Activated T-helper 2 cell treated with anti-CD3 and anti-CD28 coated beads, Interferon-gamma antibody, Interleukin-2, Interleukin-4, amounts not matched to agents 10 μg/mL and 5 μg/mL and 100 μg/mL, durations not matched to agents 14 hours and 24 hours and 36 hours (primary cell): ENCODE measurements around the gene KLHL22. TPM values are rescaled to one million over a fixed set of nuclear protein-coding genes. Genes with fewer than 3 reads are reported as not detected.
"Not testable (repeated sequence)": the region's sequence is repeated elsewhere in the genome, so short reads cannot be mapped to it uniquely, and the experiment has no call there.

Source experiments
- DNase-seq: peaks from one replicate; pipeline ENCODE4 v3.0.0; 2021; ENCODE audit warnings: low spot score
- H3K27ac Mint-ChIP-seq: one replicate; pipeline ENCODE4 v1.8.0; 2021; ENCODE audit warnings: mixed read lengths
- H3K27me3 Mint-ChIP-seq: one replicate; pipeline ENCODE4 v1.8.0; 2021; ENCODE audit warnings: low read depth, mixed read lengths
- H3K36me3 Mint-ChIP-seq: one replicate; pipeline ENCODE4 v1.8.0; 2021; ENCODE audit warnings: low read depth, mixed read lengths
- H3K4me1 Mint-ChIP-seq: one replicate; pipeline ENCODE4 v1.8.0; 2021; ENCODE audit warnings: low read depth, mixed read lengths
- H3K4me3 Mint-ChIP-seq: one replicate; pipeline ENCODE4 v1.8.0; 2021; ENCODE audit warnings: low read depth, mild to moderate bottlenecking, moderate library complexity, mixed read lengths
- H3K9me3 Mint-ChIP-seq: one replicate; pipeline ENCODE4 v1.8.0; 2021; ENCODE audit warnings: mixed read lengths
- intact Hi-C: fragments of 100-400 bp; cut with micrococcal nuclease; formaldehyde crosslinking; loops from one replicate; pipeline ENCODE4 v1.15.1; 2023
- total RNA-seq: library from RNA; stranded (reverse); gene quantifications from 2 replicates; pipeline ENCODE4 v1.2.3, GENCODE V29; 2022

Gene KLHL22
- total RNA-seq, 1 donor from 2014 or later: 38.0 TPM

DNA sequence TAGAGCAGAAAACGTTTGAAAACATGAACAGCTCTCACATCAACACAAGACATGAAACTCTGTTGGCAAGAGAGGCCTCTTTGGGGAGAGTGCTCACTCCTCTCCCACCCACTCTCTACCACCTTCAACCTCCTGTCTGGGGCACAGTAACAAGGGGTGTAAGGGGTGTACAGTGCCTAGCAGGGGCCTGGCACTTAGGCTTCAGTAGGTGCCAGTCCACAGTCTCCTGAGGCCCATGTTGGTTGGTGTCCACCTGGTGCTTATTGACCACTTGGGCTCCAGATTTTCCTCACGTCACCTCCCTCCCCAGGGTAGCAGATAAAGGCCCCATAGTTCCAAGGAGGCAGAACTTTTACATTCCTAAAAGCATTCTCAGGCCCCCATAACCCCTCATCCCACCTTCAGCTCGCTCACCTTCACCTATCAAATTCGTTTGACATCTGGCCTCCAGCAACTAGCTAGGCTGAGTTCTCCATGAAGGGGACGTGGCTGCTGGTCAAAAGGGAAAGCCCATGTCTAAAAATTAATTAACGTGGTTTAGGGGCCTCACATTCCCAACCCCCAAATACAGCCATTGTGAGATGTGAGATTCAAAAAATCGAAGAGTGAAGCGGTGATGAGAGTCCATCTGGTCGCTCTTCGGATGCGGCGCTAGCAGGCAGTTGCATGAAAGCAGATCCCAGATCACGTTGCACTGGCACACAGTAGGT is 11.1 kb upstream of the KLHL22 start:
- peaks cover 44% of the 10 kb centered on the region for H3K4me1 Mint-ChIP-seq
- no peak for DNase-seq
- H3K27ac Mint-ChIP-seq: peak overlapping the region; percentile 91
- no peaks in the 10 kb centered on the region for H3K27me3 Mint-ChIP-seq
- H3K9me3 Mint-ChIP-seq: no peaks in the 10 kb centered on the region
- intact Hi-C loops: loop anchor here (1.0 kb wide), 1 partner anchor 10 kb away; no protein-coding TSS in a partner anchor
- peak overlapping the region; percentile 96 for H3K4me3 Mint-ChIP-seq
- H3K36me3 Mint-ChIP-seq: peaks cover 27% of the 10 kb centered on the region

DNA sequence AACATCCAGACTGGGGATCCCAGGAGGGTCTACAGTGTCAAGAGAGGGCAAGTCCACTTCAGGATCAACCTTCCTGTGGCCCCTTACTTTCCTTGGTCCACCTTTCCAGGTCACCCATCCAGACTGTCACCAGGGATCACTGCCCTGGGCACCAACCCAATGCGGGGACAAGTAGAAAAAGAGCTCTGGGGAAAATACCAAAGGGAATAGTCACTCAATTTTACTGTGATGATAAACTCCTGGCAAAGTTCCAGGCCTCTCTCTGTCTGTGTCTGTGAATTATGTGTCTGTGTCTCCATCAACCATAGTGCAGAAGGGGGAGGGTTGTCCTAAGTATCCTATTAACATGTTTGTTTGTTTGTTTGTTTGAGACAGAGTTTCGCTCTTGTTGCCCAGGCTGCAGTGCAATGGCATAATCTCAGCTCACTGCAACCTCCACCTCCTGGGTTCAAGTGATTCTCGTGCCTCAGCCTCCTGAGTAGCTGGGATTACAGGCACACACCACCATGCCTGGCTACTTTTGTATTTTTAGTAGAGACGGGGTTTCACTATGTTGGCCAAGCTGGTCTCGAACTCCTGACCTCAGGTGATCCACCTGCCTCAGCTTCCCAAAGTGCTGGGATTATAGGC is 8.8 kb upstream of the KLHL22 start:
- H3K9me3 Mint-ChIP-seq, H3K27ac Mint-ChIP-seq, intact Hi-C loops, H3K4me3 Mint-ChIP-seq, DNase-seq, H3K27me3 Mint-ChIP-seq: not testable (repeated sequence)
- H3K4me1 Mint-ChIP-seq: peaks cover 24% of the 10 kb centered on the region
- H3K36me3 Mint-ChIP-seq: peaks cover 16% of the 10 kb centered on the region

DNA sequence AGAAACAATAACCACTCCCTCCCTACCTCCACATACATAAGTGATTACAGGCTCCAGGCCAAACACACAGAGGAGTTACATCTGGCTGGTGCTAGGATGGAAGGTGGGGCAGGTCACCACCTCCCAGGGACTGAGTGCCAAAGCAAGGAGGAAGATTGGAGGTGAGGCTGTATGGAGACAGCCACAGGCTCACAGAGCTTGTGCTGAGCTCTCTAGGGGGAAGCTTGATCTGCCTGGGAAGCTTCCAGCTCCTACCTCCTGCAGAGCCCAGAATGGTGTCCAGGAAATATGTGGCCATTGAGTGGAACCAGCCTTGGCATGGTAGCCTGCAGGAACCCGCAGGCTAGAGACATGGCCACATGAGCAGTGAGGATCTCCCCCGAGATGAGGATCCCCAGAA is 8.2 kb upstream of the KLHL22 start:
- Mint-ChIP-seq H3K27ac (no peak overlapping the region), H3K27me3 (no peaks in the 10 kb centered on the region), H3K36me3 (peaks cover 10% of the 10 kb centered on the region), H3K4me1 (peaks cover 18% of the 10 kb centered on the region), H3K9me3 (no peaks in the 10 kb centered on the region), H3K4me3 (no peak overlapping the region)
- DNase-seq: no peak
- intact Hi-C loops: no loop called here

DNA sequence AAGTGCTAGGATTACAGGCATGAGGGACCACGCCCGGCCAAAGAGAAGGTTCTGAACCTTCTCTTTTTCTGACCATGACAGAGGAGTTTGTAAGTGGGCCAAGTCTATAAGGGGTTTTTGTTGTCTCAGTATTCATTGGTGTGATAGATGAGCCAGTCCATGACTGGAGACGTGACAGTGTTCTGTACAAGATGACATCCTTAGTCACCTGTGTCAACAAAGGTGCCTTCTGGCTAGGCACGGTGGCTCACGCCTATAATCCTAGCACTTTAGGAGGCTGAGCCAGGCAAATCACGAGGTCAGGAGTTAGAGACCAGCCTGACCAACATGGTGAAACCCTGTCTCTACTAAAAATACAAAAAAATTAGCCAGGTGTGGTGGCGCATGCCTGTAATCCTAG is 4.2 kb upstream of the KLHL22 start:
- no peak overlapping the region for H3K4me3 Mint-ChIP-seq
- intact Hi-C loops: loop anchor here (5.0 kb wide), 1 partner anchor 37 kb away; no protein-coding TSS in a partner anchor
- DNase-seq: no peak
- H3K27me3 Mint-ChIP-seq: no peaks in the 10 kb centered on the region
- H3K36me3 Mint-ChIP-seq: no peaks in the 10 kb centered on the region
- peaks cover 3% of the 10 kb centered on the region for H3K4me1 Mint-ChIP-seq
- no peaks in the 10 kb centered on the region for H3K9me3 Mint-ChIP-seq
- H3K27ac Mint-ChIP-seq: no peak overlapping the region

DNA sequence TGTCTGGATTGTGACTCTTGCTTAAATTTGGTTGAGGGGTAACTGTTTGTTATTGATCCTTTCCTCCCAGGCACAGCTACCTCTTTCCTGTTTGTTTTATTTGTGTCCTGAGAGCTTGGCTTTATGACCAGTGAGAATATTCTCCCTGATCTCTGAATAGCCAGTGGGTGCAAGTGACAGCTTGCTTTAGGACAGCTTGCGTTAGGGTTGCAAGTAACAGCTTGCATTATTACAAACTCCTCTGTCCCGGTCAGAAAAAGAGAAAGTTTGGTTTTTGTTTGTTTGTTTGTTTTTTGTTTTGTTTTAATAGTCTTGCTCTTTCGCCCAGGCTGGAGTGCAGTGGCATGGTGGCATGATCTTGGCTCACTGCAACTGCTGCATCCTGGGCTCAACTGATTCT is 3.3 kb upstream of the KLHL22 start:
- Mint-ChIP-seq H3K9me3 (no peaks in the 10 kb centered on the region), H3K27me3 (no peaks in the 10 kb centered on the region), H3K4me3 (no peak overlapping the region), H3K36me3 (peaks cover 4% of the 10 kb centered on the region), H3K4me1 (peaks cover 10% of the 10 kb centered on the region), H3K27ac (no peak overlapping the region)
- intact Hi-C loops: loop anchor here (5.0 kb wide), 1 partner anchor 37 kb away; no protein-coding TSS in a partner anchor
- no peak for DNase-seq

DNA sequence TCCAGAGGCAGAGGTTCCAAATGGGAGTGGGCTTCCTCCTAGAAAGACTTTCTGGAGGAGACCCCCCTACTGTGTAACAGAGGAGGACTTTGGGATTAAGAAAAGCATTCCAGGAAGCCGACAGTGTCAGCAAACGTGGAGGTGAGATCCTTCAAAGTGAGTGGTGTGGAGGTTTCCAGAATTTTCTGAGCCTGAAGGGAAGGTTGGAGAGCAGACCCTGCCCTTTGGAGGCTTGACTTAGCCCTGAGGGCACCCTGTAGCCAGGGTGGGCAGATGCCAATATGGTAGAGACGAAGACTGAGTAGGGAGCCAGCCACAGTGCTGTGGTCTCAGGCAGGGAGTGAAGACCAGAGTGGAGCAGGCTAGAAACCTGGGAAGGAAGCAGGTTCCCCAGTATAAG is 1.8 kb upstream of the KLHL22 start:
- no peak for DNase-seq
- Mint-ChIP-seq H3K4me3 (no peak overlapping the region), H3K4me1 (peaks cover 11% of the 10 kb centered on the region), H3K9me3 (no peaks in the 10 kb centered on the region), H3K36me3 (peaks cover 7% of the 10 kb centered on the region), H3K27me3 (no peaks in the 10 kb centered on the region), H3K27ac (no peak overlapping the region)
- intact Hi-C loops: loop anchor here (2.0 to 5.0 kb wide), 2 partner anchors 35 to 79 kb away; no protein-coding TSS in a partner anchor

DNA sequence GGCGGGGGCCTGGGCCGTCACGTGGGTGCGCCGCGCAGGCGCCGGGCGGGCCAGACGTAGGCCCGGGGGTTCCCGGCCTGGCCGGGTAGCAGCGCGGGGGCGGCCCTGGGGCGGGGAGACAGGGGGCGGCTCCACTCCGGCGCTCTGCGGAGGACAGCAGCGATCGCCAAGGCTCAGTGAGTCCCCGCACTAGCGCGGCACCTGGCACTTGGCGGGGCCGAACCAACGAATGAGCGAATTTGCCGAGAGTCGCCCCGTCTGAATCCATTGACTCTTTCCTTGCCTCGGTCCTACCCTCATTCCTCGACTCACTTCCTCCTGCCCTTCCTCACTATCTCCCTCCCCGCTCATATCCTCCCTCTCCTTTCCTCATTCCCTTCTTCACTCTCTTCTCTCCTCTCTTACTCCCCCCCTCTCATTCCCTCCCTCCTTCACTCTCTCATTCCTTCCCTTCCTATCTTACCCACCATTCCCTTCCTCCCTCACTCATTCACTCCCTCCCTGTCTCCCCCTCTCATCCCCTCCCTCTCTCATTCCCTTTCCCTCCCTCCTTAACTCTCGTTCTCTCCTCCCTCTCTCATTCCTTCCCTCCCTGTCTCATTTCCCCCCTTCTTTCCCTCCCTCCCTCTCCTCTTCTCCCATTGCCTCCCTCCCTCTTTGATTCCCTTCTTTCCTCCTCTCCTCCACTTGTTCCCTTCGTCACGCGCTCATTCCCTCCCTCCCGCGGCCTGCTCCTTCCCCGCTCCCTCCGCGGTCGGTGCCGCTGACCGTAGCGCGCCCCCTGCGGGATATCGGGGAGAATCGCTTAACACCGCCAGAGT is 476 bp upstream of the KLHL22 start:
- no peaks in the 10 kb centered on the region for H3K27me3 Mint-ChIP-seq
- H3K9me3 Mint-ChIP-seq: no peaks in the 10 kb centered on the region
- intact Hi-C loops: loop anchor here (1.0 to 5.0 kb wide), 3 partner anchors 11 to 77 kb away; partner anchors contain the start of gene MED15
- peak overlapping the region; percentile 88 for H3K27ac Mint-ChIP-seq
- peak; percentile 93 for DNase-seq
- H3K4me1 Mint-ChIP-seq: peaks cover 19% of the 10 kb centered on the region
- peaks cover 14% of the 10 kb centered on the region for H3K36me3 Mint-ChIP-seq
- H3K4me3 Mint-ChIP-seq: peak overlapping the region; percentile 88

DNA sequence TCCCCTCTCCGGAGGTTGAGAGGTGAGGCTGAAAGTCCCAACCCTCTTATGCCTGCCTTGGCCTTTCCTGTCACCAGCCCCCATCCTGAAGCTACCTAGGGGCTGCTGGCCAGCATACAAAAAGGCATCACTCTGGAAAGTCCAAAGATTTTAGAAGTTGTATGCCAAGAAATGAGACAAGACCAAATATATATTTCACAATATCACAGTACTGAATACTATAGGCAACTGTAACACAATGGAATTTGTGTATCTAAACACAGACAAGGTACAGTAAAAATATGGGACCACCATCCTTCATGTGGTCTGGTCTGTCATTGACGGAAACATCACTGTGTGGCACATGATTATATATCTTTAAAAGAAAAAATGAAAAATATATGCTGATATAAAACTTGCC is 4.2 kb downstream of the KLHL22 start:
- peaks cover 35% of the 10 kb centered on the region for H3K4me1 Mint-ChIP-seq
- H3K4me3 Mint-ChIP-seq: no peak overlapping the region
- intact Hi-C loops: no loop called here
- no peak for DNase-seq
- H3K9me3 Mint-ChIP-seq: no peaks in the 10 kb centered on the region
- H3K27me3 Mint-ChIP-seq: no peaks in the 10 kb centered on the region
- no peak overlapping the region for H3K27ac Mint-ChIP-seq
- peaks cover 46% of the 10 kb centered on the region for H3K36me3 Mint-ChIP-seq

DNA sequence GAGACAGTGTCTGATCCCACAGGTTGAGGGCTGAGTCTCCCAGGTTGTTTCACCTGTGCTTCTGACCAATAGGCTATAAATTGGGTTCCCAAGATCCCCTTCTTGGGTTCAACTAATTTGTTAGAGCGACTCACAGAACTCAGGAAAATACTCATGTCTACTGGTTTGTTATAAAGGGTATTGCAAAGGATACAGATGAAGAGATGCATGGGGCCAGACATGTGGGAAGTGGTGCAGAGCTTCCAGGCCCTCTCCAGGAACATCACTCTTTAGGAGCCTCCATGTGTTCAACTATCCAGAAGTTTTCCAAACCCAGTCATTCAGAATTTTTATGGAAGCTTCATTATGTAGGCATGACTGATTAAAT is 4.7 kb downstream of the KLHL22 start:
- Mint-ChIP-seq H3K27ac (no peak overlapping the region), H3K4me1 (peaks cover 37% of the 10 kb centered on the region), H3K4me3 (no peak overlapping the region), H3K36me3 (peaks cover 49% of the 10 kb centered on the region), H3K9me3 (no peaks in the 10 kb centered on the region), H3K27me3 (no peaks in the 10 kb centered on the region)
- no peak for DNase-seq
- intact Hi-C loops: no loop called here

DNA sequence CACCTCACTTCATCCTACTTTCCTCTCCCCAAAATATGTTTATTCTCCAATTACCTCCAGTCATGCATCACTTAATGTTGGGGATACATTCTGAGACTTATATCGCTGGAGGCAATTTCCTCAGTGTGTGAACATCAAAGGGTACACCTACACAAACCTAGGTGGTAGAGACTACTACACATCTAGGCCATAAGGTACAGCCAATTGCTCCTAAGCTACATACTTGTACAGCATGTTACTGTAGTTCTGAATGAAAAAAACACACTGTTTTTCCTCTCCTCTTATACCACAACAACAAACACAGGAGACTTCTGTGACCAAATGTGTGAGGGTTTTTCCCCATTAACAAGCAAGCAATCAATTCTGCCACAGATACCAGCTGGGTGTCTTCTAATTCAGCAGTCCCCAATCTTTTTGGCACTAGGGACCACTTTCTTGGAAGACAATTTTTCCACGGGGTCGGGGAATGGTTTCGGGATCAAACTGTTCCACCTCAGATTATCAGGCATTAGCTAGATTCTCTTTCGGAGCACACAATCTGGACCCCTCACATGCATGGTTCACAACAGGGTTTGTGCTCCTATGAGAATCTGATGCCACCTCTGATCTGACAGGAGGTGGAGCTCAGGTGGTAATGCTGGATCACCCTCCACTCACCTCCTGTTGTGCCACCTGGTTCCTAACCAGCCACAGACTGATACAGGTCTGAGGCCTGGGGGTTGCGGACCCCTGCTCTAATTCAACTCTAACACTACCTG is 5.2 kb downstream of the KLHL22 start:
- peak overlapping the region; percentile 45 for H3K27ac Mint-ChIP-seq
- H3K36me3 Mint-ChIP-seq: peaks cover 49% of the 10 kb centered on the region
- DNase-seq: no peak
- H3K27me3 Mint-ChIP-seq: no peaks in the 10 kb centered on the region
- no peak overlapping the region for H3K4me3 Mint-ChIP-seq
- no peaks in the 10 kb centered on the region for H3K9me3 Mint-ChIP-seq
- peaks cover 37% of the 10 kb centered on the region for H3K4me1 Mint-ChIP-seq
- intact Hi-C loops: no loop called here

DNA sequence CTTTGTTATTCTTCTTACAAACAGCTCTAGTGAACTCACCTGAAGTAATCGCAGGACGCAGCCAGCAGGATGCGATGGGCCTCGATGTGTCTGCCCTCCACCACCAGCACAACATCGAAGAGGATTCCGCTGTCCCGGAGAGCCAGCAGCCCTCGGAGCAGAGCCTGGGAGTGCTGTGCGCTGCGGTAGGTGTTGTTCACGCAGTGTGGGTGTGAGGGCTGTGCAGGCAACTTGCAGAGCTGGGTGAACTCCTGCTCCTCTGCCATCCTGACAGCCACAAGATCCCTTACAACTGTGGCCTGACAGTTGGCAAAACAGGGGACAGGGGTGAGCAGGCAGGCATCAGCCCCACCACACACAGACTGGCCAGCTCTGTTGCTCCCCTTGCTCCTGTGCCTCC is 6.6 kb downstream of the KLHL22 start:
- H3K36me3 Mint-ChIP-seq: peaks cover 49% of the 10 kb centered on the region
- H3K9me3 Mint-ChIP-seq: no peaks in the 10 kb centered on the region
- no peak overlapping the region for H3K4me3 Mint-ChIP-seq
- H3K4me1 Mint-ChIP-seq: peaks cover 31% of the 10 kb centered on the region
- no peak for DNase-seq
- intact Hi-C loops: no loop called here
- no peak overlapping the region for H3K27ac Mint-ChIP-seq
- no peaks in the 10 kb centered on the region for H3K27me3 Mint-ChIP-seq

DNA sequence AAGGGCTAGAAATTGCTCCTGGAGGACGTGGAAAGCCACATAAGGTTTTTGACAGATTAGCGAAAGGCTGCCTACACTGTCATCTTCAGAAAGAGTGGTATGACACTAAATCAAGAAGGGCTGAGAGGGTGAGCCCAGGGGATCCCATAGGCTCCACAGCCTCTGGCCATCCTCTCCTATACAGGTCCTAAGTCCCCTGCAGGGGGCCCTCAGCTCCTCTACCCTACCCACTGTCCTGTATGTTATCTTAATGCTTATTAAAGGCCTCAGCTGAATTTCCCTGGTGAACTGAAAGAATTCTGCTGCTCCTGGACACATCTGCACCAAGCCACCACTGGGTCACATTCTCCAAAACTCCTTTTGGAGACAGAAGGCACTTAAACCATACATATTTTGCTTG is 7.9 kb downstream of the KLHL22 start:
- peaks cover 29% of the 10 kb centered on the region for H3K4me1 Mint-ChIP-seq
- H3K36me3 Mint-ChIP-seq: peaks cover 57% of the 10 kb centered on the region

More for the DNA sequence above, 7.9 kb downstream of the KLHL22 start:
- H3K9me3 Mint-ChIP-seq: no peaks in the 10 kb centered on the region
- intact Hi-C loops: no loop called here
- H3K4me3 Mint-ChIP-seq: no peak overlapping the region
- H3K27me3 Mint-ChIP-seq: no peaks in the 10 kb centered on the region
- no peak overlapping the region for H3K27ac Mint-ChIP-seq
- DNase-seq: no peak
